Ascending aorta (tissue), 2 donors: Measurements from ENCODE around the gene IVD. TPM values are rescaled to one million over a fixed set of nuclear protein-coding genes. Genes with fewer than 3 reads are reported as not detected.

Experiments used
- DNase-seq, 2 donors: peaks; one replicate each; pipeline ENCODE4 v3.0.0-alpha.2; 2019; ENCODE audit warnings: low spot score in 2 of 2
- H3K27ac ChIP-seq, 2 donors: fragments of 200-600 bp; sonication (generic); one replicate each; pipeline ENCODE4 v1.5.1; 2016 to 2017; ENCODE audit warnings: mild to moderate bottlenecking in 1 of 2
- H3K27me3 ChIP-seq: fragments of 200-600 bp; sonication (generic); one replicate; pipeline ENCODE4 v1.5.1; 2017
- H3K36me3 ChIP-seq, 2 donors: fragments of 200-600 bp; sonication (generic); one replicate each; pipeline ENCODE4 v1.5.1; 2016
- H3K4me1 ChIP-seq, 2 donors: fragments of 200-600 bp; sonication (generic); one replicate each; pipeline ENCODE4 v1.5.1; 2016 to 2017; ENCODE audit warnings: mild to moderate bottlenecking in 1 of 2
- H3K4me3 ChIP-seq, 2 donors: fragments of 200-600 bp; sonication (generic); one replicate each; pipeline ENCODE4 v1.5.1; 2016 to 2017; ENCODE audit warnings: mild to moderate bottlenecking in 1 of 2
- H3K9me3 ChIP-seq, 2 donors: fragments of 200-600 bp; sonication (generic); one replicate each; pipeline ENCODE4 v1.5.1; 2016
- intact Hi-C: fragments of 100-400 bp; cut with DNase I; formaldehyde crosslinking; loops from one replicate; pipeline ENCODE4 v1.15.1; 2023
- total RNA-seq: library from RNA; depleted of rRNA; stranded (reverse); fragments of >200 nt; gene quantifications from one replicate; pipeline ENCODE4 v1.1.0, GENCODE V29; 2016
- TF ChIP-seq, protein P1 (sequence below), 3 experiments: fragments of 200-600 bp in 2 of 3; fragments of 450-650 bp in 1 of 3; sonication (generic) in 2 of 3; IDR thresholded peaks; one replicate each; pipeline ENCODE4 v1.5.1; 2016 to 2019; ENCODE audit warnings: antibody characterized with exemption in 3 of 3, mild to moderate bottlenecking in 1 of 3, moderate library complexity in 1 of 3

The IVD gene
- total RNA-seq, 1 donor from 2014 or later = 39.5 TPM

DNA sequence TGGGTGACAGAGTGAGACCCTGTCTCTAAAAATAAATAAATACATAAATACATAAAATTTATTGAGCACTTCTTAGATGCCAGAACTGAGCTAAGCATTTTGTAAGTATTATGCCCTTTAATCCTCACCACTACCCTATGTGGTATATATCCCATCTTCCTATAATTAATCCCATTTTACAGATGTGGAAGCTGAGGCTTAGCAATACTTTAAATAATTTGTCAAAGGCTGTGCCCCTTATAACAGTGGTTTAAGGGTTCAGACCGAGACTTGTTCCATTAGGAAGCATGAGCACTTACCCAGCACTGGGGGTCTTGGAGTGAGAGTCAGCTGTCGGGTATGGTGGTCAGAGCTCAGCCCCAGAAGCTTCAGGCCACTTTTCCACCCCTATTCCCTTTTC, 57.7 kb downstream of the IVD start:
- Histone ChIP-seq H3K9me3 (no peaks in the 10 kb centered on the region), H3K36me3 (peaks cover 39 to 69% of the 10 kb centered on the region in 2 donors), H3K4me1 (no peaks in the 10 kb centered on the region), H3K4me3 (no peak overlapping the region), H3K27me3 (no peaks in the 10 kb centered on the region), H3K27ac (no peak overlapping the region)
- intact Hi-C loops = no loop called here
- no peak for DNase-seq
- TF ChIP-seq, protein P1, sequence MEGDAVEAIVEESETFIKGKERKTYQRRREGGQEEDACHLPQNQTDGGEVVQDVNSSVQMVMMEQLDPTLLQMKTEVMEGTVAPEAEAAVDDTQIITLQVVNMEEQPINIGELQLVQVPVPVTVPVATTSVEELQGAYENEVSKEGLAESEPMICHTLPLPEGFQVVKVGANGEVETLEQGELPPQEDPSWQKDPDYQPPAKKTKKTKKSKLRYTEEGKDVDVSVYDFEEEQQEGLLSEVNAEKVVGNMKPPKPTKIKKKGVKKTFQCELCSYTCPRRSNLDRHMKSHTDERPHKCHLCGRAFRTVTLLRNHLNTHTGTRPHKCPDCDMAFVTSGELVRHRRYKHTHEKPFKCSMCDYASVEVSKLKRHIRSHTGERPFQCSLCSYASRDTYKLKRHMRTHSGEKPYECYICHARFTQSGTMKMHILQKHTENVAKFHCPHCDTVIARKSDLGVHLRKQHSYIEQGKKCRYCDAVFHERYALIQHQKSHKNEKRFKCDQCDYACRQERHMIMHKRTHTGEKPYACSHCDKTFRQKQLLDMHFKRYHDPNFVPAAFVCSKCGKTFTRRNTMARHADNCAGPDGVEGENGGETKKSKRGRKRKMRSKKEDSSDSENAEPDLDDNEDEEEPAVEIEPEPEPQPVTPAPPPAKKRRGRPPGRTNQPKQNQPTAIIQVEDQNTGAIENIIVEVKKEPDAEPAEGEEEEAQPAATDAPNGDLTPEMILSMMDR (IDR thresholded peaks at IDR 0.05) = no peak

DNA sequence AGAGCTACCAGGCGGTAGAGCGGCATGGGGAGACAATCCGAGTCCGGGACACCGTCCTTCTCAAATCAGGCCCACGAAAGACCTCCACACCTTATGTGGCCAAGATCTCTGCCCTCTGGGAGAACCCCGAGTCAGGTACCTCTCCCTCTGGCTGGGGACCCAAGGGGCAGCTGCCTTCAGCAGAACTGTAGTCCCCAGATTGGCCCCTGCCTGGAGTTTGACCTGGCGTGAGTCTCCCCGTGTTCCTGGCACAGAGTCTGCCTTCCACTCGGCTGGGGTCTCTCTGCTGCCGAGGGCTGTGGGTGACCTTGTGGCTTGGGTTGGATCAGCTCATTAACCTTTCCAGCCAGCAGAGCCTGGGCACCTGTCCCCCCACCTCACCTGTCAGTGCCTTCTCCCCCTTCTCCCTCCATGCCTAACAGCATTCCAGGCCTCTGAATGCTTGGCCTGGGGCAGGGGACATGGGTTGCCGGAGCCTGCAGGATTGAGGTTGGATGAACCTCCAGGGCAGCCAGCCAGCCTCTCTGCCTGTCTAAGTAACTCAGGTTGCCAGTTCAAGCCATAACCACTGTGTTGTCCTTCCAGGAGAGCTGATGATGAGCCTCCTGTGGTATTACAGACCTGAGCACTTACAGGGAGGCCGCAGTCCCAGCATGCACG, 58.4 kb downstream of the IVD start:
- TF ChIP-seq, protein P1 (IDR thresholded peaks at IDR 0.05) = no peak
- intact Hi-C loops = no loop called here
- DNase-seq = no peak
- H3K4me3 ChIP-seq = no peak overlapping the region
- no peaks in the 10 kb centered on the region for H3K4me1 ChIP-seq
- H3K36me3 ChIP-seq = peaks cover 35 to 65% of the 10 kb centered on the region in 2 donors
- no peak overlapping the region for H3K27ac ChIP-seq
- H3K9me3 ChIP-seq = no peaks in the 10 kb centered on the region
- H3K27me3 ChIP-seq = no peaks in the 10 kb centered on the region

DNA sequence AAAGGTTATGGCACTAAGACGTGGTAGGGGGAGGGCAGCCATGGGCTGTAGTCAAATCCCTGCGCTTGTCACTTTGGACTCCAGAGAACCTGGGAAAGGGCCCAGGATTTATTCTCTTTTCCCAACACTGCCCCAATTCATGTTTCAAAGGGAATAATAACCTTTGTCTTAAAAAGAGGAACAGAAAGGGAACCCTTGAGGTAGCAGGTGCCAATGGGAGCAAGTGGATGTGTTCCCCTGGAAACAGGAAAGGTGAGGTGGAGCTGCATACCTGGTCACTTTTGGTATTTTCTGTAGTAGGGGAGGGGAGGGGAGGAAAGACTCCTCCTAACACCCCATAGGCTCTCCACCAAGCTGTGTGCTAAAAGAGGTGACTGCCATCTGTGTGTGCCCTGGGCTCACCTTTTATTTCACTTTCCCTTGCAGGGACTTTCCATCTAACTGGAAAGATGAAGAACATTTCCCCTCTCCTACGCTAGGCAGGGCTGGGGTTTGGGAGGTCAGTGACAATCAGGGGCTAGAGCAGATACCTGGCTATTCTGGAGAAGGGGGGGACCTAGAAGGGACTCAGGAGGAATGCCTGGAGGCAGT, 59.1 kb downstream of the IVD start:
- H3K27me3 ChIP-seq = no peaks in the 10 kb centered on the region
- H3K4me3 ChIP-seq = no peak overlapping the region
- H3K4me1 ChIP-seq = no peaks in the 10 kb centered on the region
- H3K36me3 ChIP-seq = peaks cover 28 to 58% of the 10 kb centered on the region in 2 donors
- no peak overlapping the region for H3K27ac ChIP-seq
- TF ChIP-seq, protein P1 (IDR thresholded peaks at IDR 0.05) = no peak
- H3K9me3 ChIP-seq = no peaks in the 10 kb centered on the region
- intact Hi-C loops = no loop called here
- no peak for DNase-seq

DNA sequence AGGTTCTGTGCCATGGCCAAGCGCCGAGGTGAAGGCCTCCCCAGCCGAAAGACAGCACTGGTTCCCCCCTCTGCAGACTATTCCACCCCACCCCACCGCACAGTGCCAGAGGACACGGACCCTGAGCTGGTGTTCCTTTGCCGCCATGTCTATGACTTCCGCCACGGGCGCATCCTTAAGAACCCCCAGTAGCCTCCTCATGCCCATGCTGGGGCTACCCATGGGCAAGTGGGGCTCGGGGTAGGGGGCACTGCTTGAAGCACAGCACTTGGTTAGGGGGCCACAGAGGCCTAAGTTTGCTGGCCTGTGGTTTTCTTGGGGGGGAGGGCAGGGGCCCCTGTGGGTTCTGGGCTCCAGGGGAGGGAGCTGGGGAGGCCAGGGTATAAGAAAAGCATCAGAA, 60.3 kb downstream of the IVD start:
- peaks cover 28 to 46% of the 10 kb centered on the region in 2 donors for H3K36me3 ChIP-seq
- H3K4me3 ChIP-seq = no peak overlapping the region
- H3K9me3 ChIP-seq = no peaks in the 10 kb centered on the region
- H3K27ac ChIP-seq = no peak overlapping the region
- intact Hi-C loops = no loop called here
- no peak for DNase-seq
- no peaks in the 10 kb centered on the region for H3K27me3 ChIP-seq
- H3K4me1 ChIP-seq = peaks cover 0 to 2% of the 10 kb centered on the region in 2 donors
- TF ChIP-seq, protein P1 (IDR thresholded peaks at IDR 0.05) = no peak

DNA sequence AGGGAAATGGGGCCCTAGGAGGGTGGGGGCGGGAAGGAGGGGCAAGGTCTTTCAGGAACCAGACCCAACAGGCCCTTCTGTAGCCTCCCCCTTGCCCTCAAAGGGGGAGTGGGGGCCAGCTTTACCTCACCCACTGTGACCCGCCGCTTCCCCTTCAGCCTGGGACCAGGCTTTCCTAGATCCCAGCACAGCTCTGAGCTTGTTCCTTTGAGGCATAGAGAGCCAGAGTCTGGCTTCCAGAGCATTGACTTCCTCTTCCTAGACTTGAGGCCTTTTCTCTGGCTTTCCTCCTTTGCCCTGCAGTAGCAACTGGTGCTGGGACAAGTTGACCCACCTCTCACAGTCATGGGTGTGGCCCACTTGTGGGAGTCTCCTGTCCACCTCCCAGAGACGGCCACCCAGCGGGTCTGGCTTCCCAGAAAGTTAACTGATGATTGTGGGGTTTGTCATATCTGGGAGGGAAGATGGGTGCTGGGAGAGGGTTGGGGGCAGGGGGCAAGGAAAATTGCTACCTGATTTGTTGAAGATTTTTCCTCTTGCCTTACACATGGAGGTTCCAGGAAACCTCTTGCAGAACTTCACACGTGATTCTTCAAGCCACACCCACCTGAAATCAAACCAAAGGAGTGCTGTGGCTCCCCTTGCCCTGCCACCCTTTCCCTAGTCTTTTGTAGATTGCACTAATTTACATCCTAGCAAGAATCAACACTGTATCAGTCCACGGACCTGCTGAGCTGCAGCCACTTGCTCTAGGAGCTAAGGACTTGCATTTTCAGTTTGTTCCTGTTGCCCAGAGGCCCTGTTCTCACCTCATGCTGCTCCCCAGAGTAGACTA, 61.0 kb downstream of the IVD start:
- TF ChIP-seq, protein P1 (IDR thresholded peaks at IDR 0.05) = no peak
- Histone ChIP-seq H3K9me3 (no peaks in the 10 kb centered on the region), H3K27me3 (no peaks in the 10 kb centered on the region), H3K4me3 (no peak overlapping the region), H3K27ac (no peak overlapping the region), H3K4me1 (peaks cover under 1 to 2% of the 10 kb centered on the region in 2 donors), H3K36me3 (peaks cover 28 to 46% of the 10 kb centered on the region in 2 donors)
- intact Hi-C loops = no loop called here
- DNase-seq = no peak
